Keratinocyte (primary cell): ENCODE data around the gene CAST.

ENCODE experiments used
- EZH2 ChIP-seq: IDR thresholded peaks from one replicate; pipeline ENCODE4 v1.6.1; 2012; ENCODE audit warnings: inconsistent platforms, mild to moderate bottlenecking, low read length, moderate library complexity
- TF ChIP-seq, protein P1 (sequence below), 3 experiments: IDR thresholded peaks in 1 of 3; conservative IDR thresholded peaks in 1 of 3; optimal IDR thresholded peaks in 1 of 3; 2 replicates in 2 of 3; 3 replicates in 1 of 3; pipeline versions ENCODE3 to v1.5.1; 2011; ENCODE audit warnings: low read length in 3 of 3, mild to moderate bottlenecking in 3 of 3, moderate library complexity in 2 of 3, control low read depth in 1 of 3, inconsistent platforms in 1 of 3; ENCODE audit not compliant: insufficient read depth in 2 of 3; ENCODE audit errors: extremely low read depth in 1 of 3

- TF ChIP-seq, protein P1, sequence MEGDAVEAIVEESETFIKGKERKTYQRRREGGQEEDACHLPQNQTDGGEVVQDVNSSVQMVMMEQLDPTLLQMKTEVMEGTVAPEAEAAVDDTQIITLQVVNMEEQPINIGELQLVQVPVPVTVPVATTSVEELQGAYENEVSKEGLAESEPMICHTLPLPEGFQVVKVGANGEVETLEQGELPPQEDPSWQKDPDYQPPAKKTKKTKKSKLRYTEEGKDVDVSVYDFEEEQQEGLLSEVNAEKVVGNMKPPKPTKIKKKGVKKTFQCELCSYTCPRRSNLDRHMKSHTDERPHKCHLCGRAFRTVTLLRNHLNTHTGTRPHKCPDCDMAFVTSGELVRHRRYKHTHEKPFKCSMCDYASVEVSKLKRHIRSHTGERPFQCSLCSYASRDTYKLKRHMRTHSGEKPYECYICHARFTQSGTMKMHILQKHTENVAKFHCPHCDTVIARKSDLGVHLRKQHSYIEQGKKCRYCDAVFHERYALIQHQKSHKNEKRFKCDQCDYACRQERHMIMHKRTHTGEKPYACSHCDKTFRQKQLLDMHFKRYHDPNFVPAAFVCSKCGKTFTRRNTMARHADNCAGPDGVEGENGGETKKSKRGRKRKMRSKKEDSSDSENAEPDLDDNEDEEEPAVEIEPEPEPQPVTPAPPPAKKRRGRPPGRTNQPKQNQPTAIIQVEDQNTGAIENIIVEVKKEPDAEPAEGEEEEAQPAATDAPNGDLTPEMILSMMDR (optimal IDR thresholded peaks at IDR 0.05 in 1 of 3, IDR thresholded peaks at IDR 0.05 in 1 of 3, conservative IDR thresholded peaks at IDR 0.05 in 1 of 3; ENCODE audit: extremely low read depth in 1 of 3, insufficient read depth in 2 of 3, low read length in 3 of 3): no peak
- no peak for TF ChIP-seq EZH2
These were observed 159.2 kb downstream of the CAST start for GRCh38 chr5:96821260-96821916.
